GM23338 (cell line): ENCODE data around the gene MRPS24. TPM values are rescaled to one million over a fixed set of nuclear protein-coding genes. Genes with fewer than 3 reads are reported as not detected.

Experiments
- ATAC-seq: fragments of 200-7000 bp; cut with Tn5 transposase; 3 replicates; pipeline ENCODE4 v1.9.1; 2020
- DNase-seq: peaks from one replicate; pipeline ENCODE4 v3.0.0-alpha.2; 2015; ENCODE audit warnings: low spot score
- H2AFZ ChIP-seq: fragments of 200-600 bp; sonication (generic); 2 replicates; pipeline ENCODE4 v1.8.0; 2016; ENCODE audit warnings: antibody characterized with exemption, mild to moderate bottlenecking, moderate library complexity
- H3F3A ChIP-seq: fragments of 200-600 bp; sonication (generic); replicated peaks from 2 replicates; pipeline ENCODE4 v1.8.0; 2017; ENCODE audit warnings: antibody characterized with exemption, mixed run types, low read depth
- H3K27ac ChIP-seq: fragments of 200-600 bp; sonication (generic); 2 replicates; pipeline ENCODE4 v1.6.1; 2016; ENCODE audit warnings: low read depth
- H3K27me3 ChIP-seq: fragments of 200-600 bp; sonication (generic); 2 replicates; pipeline ENCODE4 v1.8.0; 2016; ENCODE audit warnings: mild to moderate bottlenecking, mixed run types, moderate library complexity; ENCODE audit not compliant: insufficient read depth
- H3K36me3 ChIP-seq: fragments of 200-600 bp; sonication (generic); 2 replicates; pipeline ENCODE4 v1.8.0; 2016; ENCODE audit warnings: mild to moderate bottlenecking; ENCODE audit not compliant: insufficient read depth
- H3K4me1 ChIP-seq: fragments of 200-600 bp; sonication (generic); 2 replicates; pipeline ENCODE4 v1.8.0; 2016; ENCODE audit warnings: mild to moderate bottlenecking, moderate library complexity; ENCODE audit not compliant: insufficient read depth
- H3K4me2 ChIP-seq: fragments of 200-600 bp; sonication (generic); 2 replicates; pipeline ENCODE4 v1.7.1; 2017; ENCODE audit warnings: mixed run types
- H3K4me3 ChIP-seq: fragments of 200-600 bp; sonication (generic); 2 replicates; pipeline ENCODE4 v1.6.1; 2016; ENCODE audit warnings: mixed run types
- H3K79me2 ChIP-seq: fragments of 200-600 bp; sonication (generic); replicated peaks from 2 replicates; pipeline ENCODE4 v1.8.0; 2017; ENCODE audit warnings: mild to moderate bottlenecking; ENCODE audit not compliant: insufficient read depth
- H3K9me2 ChIP-seq: fragments of 200-600 bp; sonication (generic); 2 replicates; pipeline ENCODE4 v1.8.0; 2017; ENCODE audit not compliant: insufficient read depth
- H4K20me1 ChIP-seq: fragments of 200-600 bp; sonication (generic); replicated peaks from 2 replicates; pipeline ENCODE4 v1.8.0; 2017; ENCODE audit warnings: mild to moderate bottlenecking; ENCODE audit not compliant: insufficient read depth
- H3K27ac Mint-ChIP-seq: 2 replicates; pipeline ENCODE4 v1.8.0; 2020; ENCODE audit warnings: inconsistent platforms, mild to moderate bottlenecking, moderate library complexity, mixed read lengths
- H3K27me3 Mint-ChIP-seq: 3 replicates; pipeline ENCODE4 v1.8.0; 2022; ENCODE audit warnings: low read depth, mild to moderate bottlenecking, moderate library complexity, mixed read lengths, inconsistent platforms; ENCODE audit not compliant: insufficient read depth, poor library complexity
- H3K36me3 Mint-ChIP-seq: 3 replicates; pipeline ENCODE4 v1.8.0; 2021; ENCODE audit warnings: low read depth, mild to moderate bottlenecking, inconsistent platforms, moderate library complexity, mixed read lengths
- H3K4me1 Mint-ChIP-seq: 3 replicates; pipeline ENCODE4 v1.8.0; 2020; ENCODE audit warnings: mild to moderate bottlenecking, inconsistent platforms, mixed read lengths
- H3K4me3 Mint-ChIP-seq: 3 replicates; pipeline ENCODE4 v1.8.0; 2021; ENCODE audit warnings: moderate library complexity, mild to moderate bottlenecking, inconsistent platforms, mixed read lengths
- H3K9me3 Mint-ChIP-seq: 3 replicates; pipeline ENCODE4 v1.8.0; 2020; ENCODE audit warnings: moderate library complexity, mild to moderate bottlenecking, inconsistent platforms, mixed read lengths
- CREB1 ChIP-seq: fragments of 250-450 bp; sonication (Bioruptor Pico); IDR thresholded peaks from 2 replicates; pipeline ENCODE4 v1.5.0; 2020; ENCODE audit warnings: low read depth, mild to moderate bottlenecking, moderate library complexity
- CTCF ChIP-seq, 2 experiments: fragments of 200-600 bp in 1 of 2; sonication (generic) in 1 of 2; conservative IDR thresholded peaks; 2 replicates each; pipeline versions ENCODE4 v1.5.1 to v1.6.1; 2016 to 2017; ENCODE audit warnings: antibody characterized with exemption in 2 of 2, low read depth in 2 of 2, mild to moderate bottlenecking in 2 of 2, moderate library complexity in 1 of 2
- ETS1 ChIP-seq: IDR thresholded peaks from 2 replicates; pipeline ENCODE4 v1.6.1; 2016; ENCODE audit warnings: antibody characterized with exemption
- EZH2 ChIP-seq: fragments of 200-600 bp; sonication (generic); IDR thresholded peaks from one replicate; pipeline ENCODE4 v1.8.0; 2017; ENCODE audit warnings: antibody characterized with exemption, mild to moderate bottlenecking, low read depth; ENCODE audit not compliant: unreplicated experiment
- EZH2phosphoT487 ChIP-seq: fragments of 200-600 bp; sonication (generic); IDR thresholded peaks from one replicate; pipeline ENCODE4 v1.8.1; 2018; ENCODE audit warnings: antibody characterized with exemption; ENCODE audit not compliant: unreplicated experiment
- JUNB ChIP-seq: IDR thresholded peaks from one replicate; pipeline ENCODE4 v1.6.1; 2016; ENCODE audit warnings: antibody characterized with exemption; ENCODE audit not compliant: unreplicated experiment
- NANOG ChIP-seq: IDR thresholded peaks from 2 replicates; pipeline ENCODE4 v1.6.1; 2016; ENCODE audit warnings: antibody characterized with exemption, borderline replicate concordance
- POLR2AphosphoS5 ChIP-seq: IDR thresholded peaks from 2 replicates; pipeline ENCODE4 v1.6.1; 2016; ENCODE audit warnings: antibody characterized with exemption, low read depth
- REST ChIP-seq: IDR thresholded peaks from one replicate; pipeline ENCODE4 v1.6.1; 2018; ENCODE audit warnings: antibody characterized with exemption; ENCODE audit not compliant: unreplicated experiment
- STAT1 ChIP-seq: IDR thresholded peaks from one replicate; pipeline ENCODE4 v1.6.1; 2016; ENCODE audit warnings: antibody characterized with exemption; ENCODE audit not compliant: unreplicated experiment
- ZNF114 ChIP-seq: fragments of 250-450 bp; sonication (Bioruptor Pico); IDR thresholded peaks from 2 replicates; pipeline ENCODE4 v1.5.0; 2020; ENCODE audit warnings: mild to moderate bottlenecking, moderate library complexity
- ZNF331 ChIP-seq: fragments of 250-450 bp; sonication (Bioruptor Pico); IDR thresholded peaks from 2 replicates; pipeline ENCODE4 v1.5.0; 2020; ENCODE audit warnings: low read depth, mild to moderate bottlenecking, moderate library complexity
- ZNF462 ChIP-seq: fragments of 250-450 bp; sonication (Bioruptor Pico); IDR thresholded peaks from 2 replicates; pipeline ENCODE4 v1.5.0; 2020; ENCODE audit warnings: mild to moderate bottlenecking, moderate library complexity
- polyA plus RNA-seq: library from polyadenylated mRNA; unstranded; fragments of >200 nt; fragmentation: Nextera tagmentation; extraction: Ambion mirVana; gene quantifications from 2 replicates; pipeline ENCODE4 v1.2.1, GENCODE V29; 2016
- total RNA-seq: library from RNA; depleted of rRNA; stranded (reverse); fragments of >200 nt; shearing (Covaris generic); gene quantifications from 2 replicates; pipeline ENCODE4 v1.2.3, GENCODE V29; 2014

Gene MRPS24
- total and polyA plus RNA-seq, 2 experiments from 2014 or later, result 82.9 to 152 TPM

GRCh38 chr7:43902542-43903054 is 33.3 kb upstream of the MRPS24 start:
- no peak for ATAC-seq

More at GRCh38 chr7:43902542-43903054, 33.3 kb upstream of the MRPS24 start:
- Histone ChIP-seq H4K20me1 (peaks cover 3% of the 10 kb centered on the region; the same call in 1 of the 2 replicates), H3K9me2 (no peaks in the 10 kb centered on the region), H3K36me3 (no peaks in the 10 kb centered on the region), H3K4me1 (peaks cover 17% of the 10 kb centered on the region), H3K4me3 (no peak overlapping the region), H3K79me2 (peaks cover 45% of the 10 kb centered on the region), H3K27me3 (no peaks in the 10 kb centered on the region), H3F3A (no peaks in the 10 kb centered on the region), H2AFZ (no peak overlapping the region), H3K27ac (no peak overlapping the region), H3K4me2 (no peak overlapping the region)
- H3K27ac Mint-ChIP-seq, result no peak overlapping the region
- H3K4me3 Mint-ChIP-seq, result no peak overlapping the region
- peaks cover 6% of the 10 kb centered on the region for H3K27me3 Mint-ChIP-seq
- H3K36me3 Mint-ChIP-seq, result no peaks in the 10 kb centered on the region; the same call in 2 of the 3 replicates
- TF ChIP-seq EZH2, result no peak
- TF ChIP-seq STAT1, result no peak
- no peak for TF ChIP-seq JUNB
- TF ChIP-seq ETS1, result no peak
- no peak for TF ChIP-seq NANOG
- no peak for TF ChIP-seq ZNF462 (CRISPR knock-in tag)
- TF ChIP-seq ZNF114 (CRISPR knock-in tag), result no peak
- TF ChIP-seq CTCF (conservative IDR thresholded peaks at IDR 0.05; ENCODE audit: low read depth in 2 of 2), result no peak
- TF ChIP-seq REST, result no peak
- no peak for TF ChIP-seq EZH2phosphoT487
- no peak for TF ChIP-seq ZNF331 (CRISPR knock-in tag)
- TF ChIP-seq POLR2AphosphoS5, result no peak
- TF ChIP-seq CREB1 (CRISPR knock-in tag), result no peak
- H3K9me3 Mint-ChIP-seq, result no peaks in the 10 kb centered on the region
- H3K4me1 Mint-ChIP-seq, result peaks cover 40% of the 10 kb centered on the region
- DNase-seq, result no peak
